A673 (cell line): ENCODE data around the gene XIRP2.
"Not testable (repeated sequence)": the region's sequence is repeated elsewhere in the genome, so short reads cannot be mapped to it uniquely, and the experiment has no call there.

Experiments used
- EZH2 ChIP-seq: fragments of 200-600 bp; sonication (generic); IDR thresholded peaks from 2 replicates; pipeline ENCODE4 v1.6.1; 2017; ENCODE audit warnings: borderline replicate concordance, low read depth, mild to moderate bottlenecking, mixed read lengths, antibody characterized with exemption, low read length; ENCODE audit not compliant: poor library complexity, severe bottlenecking
- TF ChIP-seq, protein P1 (sequence below): fragments of 300-800, 200-600 bp; sonication (generic); conservative IDR thresholded peaks from 2 replicates; pipeline ENCODE4 v1.5.1; 2017; ENCODE audit warnings: low read depth, mild to moderate bottlenecking, antibody characterized with exemption, low read length, moderate library complexity, mixed read lengths

DNA sequence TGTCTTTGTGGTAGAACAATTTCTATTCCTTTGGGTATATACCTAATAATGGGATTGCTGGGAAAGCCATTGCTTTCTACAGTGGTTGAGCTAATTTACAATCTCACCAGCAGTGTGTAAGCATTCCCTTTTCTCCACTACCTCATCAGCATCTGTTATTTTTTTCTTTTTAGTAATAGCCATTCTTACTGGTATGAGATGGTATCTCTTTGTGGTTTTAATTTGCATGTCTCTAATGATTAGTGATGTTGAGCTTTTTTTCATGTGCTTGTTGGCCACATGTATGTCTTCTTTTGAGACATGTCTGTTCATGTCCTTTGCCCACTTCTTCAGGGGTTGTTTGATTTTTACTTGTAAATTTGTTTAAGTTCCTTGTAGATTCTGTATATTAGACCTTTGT lies 221.4 kb downstream of the XIRP2 start:
- TF ChIP-seq, protein P1, sequence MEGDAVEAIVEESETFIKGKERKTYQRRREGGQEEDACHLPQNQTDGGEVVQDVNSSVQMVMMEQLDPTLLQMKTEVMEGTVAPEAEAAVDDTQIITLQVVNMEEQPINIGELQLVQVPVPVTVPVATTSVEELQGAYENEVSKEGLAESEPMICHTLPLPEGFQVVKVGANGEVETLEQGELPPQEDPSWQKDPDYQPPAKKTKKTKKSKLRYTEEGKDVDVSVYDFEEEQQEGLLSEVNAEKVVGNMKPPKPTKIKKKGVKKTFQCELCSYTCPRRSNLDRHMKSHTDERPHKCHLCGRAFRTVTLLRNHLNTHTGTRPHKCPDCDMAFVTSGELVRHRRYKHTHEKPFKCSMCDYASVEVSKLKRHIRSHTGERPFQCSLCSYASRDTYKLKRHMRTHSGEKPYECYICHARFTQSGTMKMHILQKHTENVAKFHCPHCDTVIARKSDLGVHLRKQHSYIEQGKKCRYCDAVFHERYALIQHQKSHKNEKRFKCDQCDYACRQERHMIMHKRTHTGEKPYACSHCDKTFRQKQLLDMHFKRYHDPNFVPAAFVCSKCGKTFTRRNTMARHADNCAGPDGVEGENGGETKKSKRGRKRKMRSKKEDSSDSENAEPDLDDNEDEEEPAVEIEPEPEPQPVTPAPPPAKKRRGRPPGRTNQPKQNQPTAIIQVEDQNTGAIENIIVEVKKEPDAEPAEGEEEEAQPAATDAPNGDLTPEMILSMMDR: not testable (repeated sequence)
- not testable (repeated sequence) for TF ChIP-seq EZH2
